Measurements from ENCODE around the gene MUSK. TPM values are rescaled to one million over a fixed set of nuclear protein-coding genes. Genes with fewer than 3 reads are reported as not detected.

The MUSK gene
- total RNA-seq, 1 donor from 2014 or later: not detected

DNA sequence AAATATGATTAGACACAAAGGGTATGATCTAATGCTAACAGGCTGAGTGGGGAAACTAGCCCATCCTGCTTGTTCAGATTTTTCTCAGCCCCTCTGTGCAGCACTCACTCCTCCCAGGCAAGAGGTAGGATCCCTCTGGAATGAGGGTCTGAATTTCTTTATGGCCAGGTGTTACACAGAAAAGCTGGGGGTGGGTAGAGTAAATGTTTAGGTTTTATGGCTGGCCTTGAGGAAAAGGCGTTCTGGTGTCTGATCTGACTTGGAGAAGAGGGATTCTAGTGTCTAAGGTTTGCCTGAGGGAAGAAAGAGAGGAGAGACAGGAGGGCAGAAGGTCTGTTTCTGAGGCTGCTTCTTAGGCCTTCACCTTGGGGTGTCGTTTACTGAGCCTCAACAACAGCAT, 97.3 kb downstream of the MUSK start:
- Mint-ChIP-seq H3K9me3 (no peaks in the 10 kb centered on the region), H3K27ac (no peak overlapping the region), H3K4me1 (no peaks in the 10 kb centered on the region), H3K4me3 (no peak overlapping the region), H3K36me3 (ENCODE audit: low read depth) (no peaks in the 10 kb centered on the region), H3K27me3 (no peaks in the 10 kb centered on the region)
- intact Hi-C loops (cut with micrococcal nuclease): no loop called here
- DNase-seq (no peak), ATAC-seq (ENCODE audit: low read depth) (no peak)
- ChIA-PET POLR2A (no interaction called here), CTCF (no interaction called here)
- TF ChIP-seq, protein P1, sequence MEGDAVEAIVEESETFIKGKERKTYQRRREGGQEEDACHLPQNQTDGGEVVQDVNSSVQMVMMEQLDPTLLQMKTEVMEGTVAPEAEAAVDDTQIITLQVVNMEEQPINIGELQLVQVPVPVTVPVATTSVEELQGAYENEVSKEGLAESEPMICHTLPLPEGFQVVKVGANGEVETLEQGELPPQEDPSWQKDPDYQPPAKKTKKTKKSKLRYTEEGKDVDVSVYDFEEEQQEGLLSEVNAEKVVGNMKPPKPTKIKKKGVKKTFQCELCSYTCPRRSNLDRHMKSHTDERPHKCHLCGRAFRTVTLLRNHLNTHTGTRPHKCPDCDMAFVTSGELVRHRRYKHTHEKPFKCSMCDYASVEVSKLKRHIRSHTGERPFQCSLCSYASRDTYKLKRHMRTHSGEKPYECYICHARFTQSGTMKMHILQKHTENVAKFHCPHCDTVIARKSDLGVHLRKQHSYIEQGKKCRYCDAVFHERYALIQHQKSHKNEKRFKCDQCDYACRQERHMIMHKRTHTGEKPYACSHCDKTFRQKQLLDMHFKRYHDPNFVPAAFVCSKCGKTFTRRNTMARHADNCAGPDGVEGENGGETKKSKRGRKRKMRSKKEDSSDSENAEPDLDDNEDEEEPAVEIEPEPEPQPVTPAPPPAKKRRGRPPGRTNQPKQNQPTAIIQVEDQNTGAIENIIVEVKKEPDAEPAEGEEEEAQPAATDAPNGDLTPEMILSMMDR (IDR thresholded peaks at IDR 0.05): no peak

DNA sequence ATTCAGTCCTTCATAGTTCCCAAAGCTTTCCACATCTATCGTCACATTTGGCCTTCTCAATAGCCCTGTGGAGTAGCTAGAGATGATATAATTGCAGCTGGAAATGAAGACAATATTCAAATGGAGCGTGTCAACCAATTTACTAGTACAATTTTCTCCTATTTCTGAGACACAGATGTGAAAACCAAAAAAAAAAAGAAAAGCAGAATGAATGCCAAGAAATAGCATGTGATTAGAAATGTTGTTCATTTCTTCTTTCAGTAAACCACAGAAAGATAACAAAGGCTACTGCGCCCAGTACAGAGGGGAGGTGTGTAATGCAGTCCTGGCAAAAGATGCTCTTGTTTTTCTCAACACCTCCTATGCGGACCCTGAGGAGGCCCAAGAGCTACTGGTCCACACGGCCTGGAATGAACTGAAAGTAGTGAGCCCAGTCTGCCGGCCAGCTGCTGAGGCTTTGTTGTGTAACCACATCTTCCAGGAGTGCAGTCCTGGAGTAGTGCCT, 99.0 kb downstream of the MUSK start:
- Mint-ChIP-seq H3K9me3 (no peaks in the 10 kb centered on the region), H3K4me1 (no peaks in the 10 kb centered on the region), H3K4me3 (no peak overlapping the region), H3K36me3 (ENCODE audit: low read depth) (no peaks in the 10 kb centered on the region), H3K27ac (no peak overlapping the region), H3K27me3 (no peaks in the 10 kb centered on the region)
- DNase-seq (no peak), ATAC-seq (ENCODE audit: low read depth) (no peak)
- TF ChIP-seq, protein P1 (IDR thresholded peaks at IDR 0.05): no peak
- ChIA-PET CTCF (no interaction called here), POLR2A (no interaction called here)
- intact Hi-C loops (cut with micrococcal nuclease): no loop called here

DNA sequence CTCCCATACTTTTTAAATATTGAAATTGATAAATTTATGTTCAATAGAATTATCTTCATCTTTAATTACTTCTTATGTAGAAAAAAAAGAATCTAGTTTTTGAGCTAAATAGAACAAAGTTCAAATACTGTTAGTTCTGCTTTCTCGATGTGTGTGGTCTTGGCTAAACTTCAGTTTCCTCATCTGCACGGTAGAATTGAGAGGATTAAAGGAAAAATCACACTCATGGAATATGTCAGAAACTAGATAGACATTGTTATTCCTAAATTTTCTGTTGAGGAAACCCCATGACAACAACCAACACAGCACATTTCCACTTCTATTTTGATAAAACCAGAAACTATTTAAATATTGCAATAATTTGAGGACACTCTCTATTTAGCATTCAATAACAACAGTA, 100.3 kb downstream of the MUSK start:
- TF ChIP-seq, protein P1 (IDR thresholded peaks at IDR 0.05): no peak
- Mint-ChIP-seq H3K27ac (no peak overlapping the region), H3K4me1 (no peaks in the 10 kb centered on the region), H3K4me3 (no peak overlapping the region), H3K27me3 (no peaks in the 10 kb centered on the region), H3K36me3 (ENCODE audit: low read depth) (no peaks in the 10 kb centered on the region), H3K9me3 (no peaks in the 10 kb centered on the region)
- intact Hi-C loops (cut with micrococcal nuclease): no loop called here
- no peak for DNase-seq
- CTCF ChIA-PET: no interaction called here
- POLR2A ChIA-PET: no interaction called here
- no peak for ATAC-seq (ENCODE audit: low read depth)

DNA sequence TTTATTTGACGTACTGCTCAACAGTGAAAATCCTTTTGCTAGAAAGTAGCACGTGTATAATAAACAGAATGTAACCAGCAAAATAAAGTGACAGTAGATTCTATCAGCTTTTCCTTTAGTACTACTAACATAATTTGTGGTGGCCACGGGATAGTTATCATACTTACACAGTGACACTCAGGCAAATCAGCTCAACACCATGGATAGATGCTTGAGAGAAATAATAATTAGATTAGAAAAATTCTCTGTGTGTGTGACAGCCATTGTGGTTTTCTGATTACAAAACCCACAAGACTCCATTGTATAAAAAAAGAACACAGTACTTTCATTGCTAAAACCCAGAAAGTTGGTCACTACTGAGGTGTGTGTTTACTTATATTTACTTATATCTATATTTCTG, 101.1 kb downstream of the MUSK start:
- POLR2A ChIA-PET: no interaction called here
- Mint-ChIP-seq H3K4me1 (no peaks in the 10 kb centered on the region), H3K27ac (no peak overlapping the region), H3K4me3 (no peak overlapping the region), H3K9me3 (no peaks in the 10 kb centered on the region), H3K36me3 (ENCODE audit: low read depth) (no peaks in the 10 kb centered on the region), H3K27me3 (no peaks in the 10 kb centered on the region)
- DNase-seq (no peak), ATAC-seq (ENCODE audit: low read depth) (no peak)
- TF ChIP-seq, protein P1 (IDR thresholded peaks at IDR 0.05): no peak
- intact Hi-C loops (cut with micrococcal nuclease): no loop called here
- CTCF ChIA-PET: no interaction called here

DNA sequence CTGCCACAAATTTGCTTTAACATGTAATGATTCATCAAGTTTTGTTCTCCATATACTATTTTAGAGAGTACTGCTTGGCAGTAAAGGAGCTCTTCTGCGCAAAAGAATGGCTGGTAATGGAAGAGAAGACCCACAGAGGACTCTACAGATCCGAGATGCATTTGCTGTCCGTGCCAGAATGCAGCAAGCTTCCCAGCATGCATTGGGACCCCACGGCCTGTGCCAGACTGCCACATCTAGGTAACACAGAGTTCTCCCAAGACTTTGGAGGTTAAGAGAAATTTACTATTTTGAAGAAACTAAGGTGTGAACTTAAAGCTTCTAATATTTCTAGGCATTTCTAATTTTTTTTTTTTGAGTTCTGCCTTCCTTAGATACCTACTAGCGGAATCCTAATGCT, 107.1 kb downstream of the MUSK start:
- Mint-ChIP-seq H3K36me3 (ENCODE audit: low read depth) (no peaks in the 10 kb centered on the region), H3K4me1 (no peaks in the 10 kb centered on the region), H3K9me3 (no peaks in the 10 kb centered on the region), H3K27me3 (no peaks in the 10 kb centered on the region), H3K27ac (no peak overlapping the region), H3K4me3 (no peak overlapping the region)
- ChIA-PET POLR2A (no interaction called here), CTCF (no interaction called here)
- TF ChIP-seq, protein P1 (IDR thresholded peaks at IDR 0.05): no peak
- no peak for ATAC-seq (ENCODE audit: low read depth)
- intact Hi-C loops (cut with micrococcal nuclease): no loop called here
- DNase-seq: no peak

Data from activated B cell treated with CpG ODN at 0.5 μM for 24 hours (primary cell).